CD4-positive, alpha-beta T cell (primary cell): Measurements from ENCODE around the gene RAB28. TPM values are rescaled to one million over a fixed set of nuclear protein-coding genes. Genes with fewer than 3 reads are reported as not detected.

ENCODE experiments used
- ATAC-seq: fragments of 200-7000 bp; cut with Tn5 transposase; one replicate; pipeline ENCODE4 v1.10.0; 2022; ENCODE audit warnings: mild to moderate bottlenecking; ENCODE audit not compliant: poor library complexity
- CTCF ChIA-PET: fragments of 350-600 bp; sonication (Branson Sonifier 250); formaldehyde crosslinking; loops from one replicate; lab custom pipeline; 2021; ENCODE audit warnings: antibody characterized with exemption, inconsistent platforms; lab: Charles Lee
- POLR2A ChIA-PET: fragments of 350-600 bp; sonication (Branson Sonifier 250); formaldehyde crosslinking; loops from one replicate; lab custom pipeline; 2021; ENCODE audit warnings: antibody characterized with exemption, inconsistent platforms; lab: Charles Lee
- DNase-seq, 14 experiments: peaks; one replicate each; pipeline ENCODE4 v3.0.0-alpha.2; 2013 to 2020; ENCODE audit warnings: mixed read lengths in 2 of 14
- H3K27ac ChIP-seq, 2 donors: one replicate each; pipeline versions ENCODE4 v1.5.1 to v1.7.0; 2013; ENCODE audit warnings: low read length in 2 of 2, low read depth in 1 of 2, mild to moderate bottlenecking in 1 of 2
- H3K27me3 ChIP-seq, 2 experiments: 1 replicate in 1 of 2; 2 replicates in 1 of 2; pipeline versions ENCODE4 v1.6.1 to v1.7.0; 2013; ENCODE audit warnings: low read length in 2 of 2, control low read depth in 1 of 2, mild to moderate bottlenecking in 1 of 2, moderate library complexity in 1 of 2; ENCODE audit not compliant: insufficient read depth in 2 of 2, control insufficient read depth in 1 of 2
- H3K36me3 ChIP-seq: one replicate; pipeline ENCODE4 v1.6.1; 2013; ENCODE audit warnings: low read length, control low read depth; ENCODE audit not compliant: insufficient read depth
- H3K4me1 ChIP-seq: one replicate; pipeline ENCODE4 v1.6.1; 2013; ENCODE audit warnings: low read length, control low read depth; ENCODE audit not compliant: insufficient read depth
- H3K4me3 ChIP-seq: one replicate; pipeline ENCODE4 v1.5.1; 2013; ENCODE audit warnings: mild to moderate bottlenecking, low read length, moderate library complexity
- H3K9me3 ChIP-seq, 2 experiments: 1 replicate in 1 of 2; 2 replicates in 1 of 2; pipeline versions ENCODE4 v1.6.1 to v1.7.0; 2013; ENCODE audit warnings: low read length in 2 of 2, mild to moderate bottlenecking in 2 of 2, control low read depth in 1 of 2, moderate library complexity in 1 of 2; ENCODE audit not compliant: control insufficient read depth in 1 of 2, insufficient read depth in 1 of 2
- H3K27ac Mint-ChIP-seq: one replicate; pipeline ENCODE4 v1.8.0; 2020; ENCODE audit warnings: mixed read lengths
- H3K27me3 Mint-ChIP-seq: one replicate; pipeline ENCODE4 v1.8.0; 2021; ENCODE audit warnings: mixed read lengths
- H3K36me3 Mint-ChIP-seq: one replicate; pipeline ENCODE4 v1.8.0; 2021; ENCODE audit warnings: low read depth, mixed read lengths
- H3K4me1 Mint-ChIP-seq: one replicate; pipeline ENCODE4 v1.8.0; 2021; ENCODE audit warnings: low read depth, mixed read lengths
- H3K4me3 Mint-ChIP-seq: one replicate; pipeline ENCODE4 v1.8.0; 2020; ENCODE audit warnings: mild to moderate bottlenecking, mixed read lengths
- H3K9me3 Mint-ChIP-seq: one replicate; pipeline ENCODE4 v1.8.0; 2020; ENCODE audit warnings: mixed read lengths
- CTCF ChIP-seq: fragments of 200-600 bp; IDR thresholded peaks from one replicate; pipeline ENCODE4 v1.8.0; 2022; ENCODE audit warnings: antibody characterized with exemption, mild to moderate bottlenecking
- intact Hi-C, 2 experiments: fragments of 100-400 bp; cut with DNase I in 1 of 2; cut with micrococcal nuclease in 1 of 2; formaldehyde crosslinking; loops; one replicate each; pipeline versions ENCODE4 v1.15.1 to v1.9.0; 2023 to 2025; cut with DNase I, micrococcal nuclease
- total RNA-seq, 174 experiments: library from RNA in 2 of 174; stranded (reverse) in 2 of 174; gene quantifications; one replicate each; pipeline ENCODE4 v1.2.3 and lab custom pipeline; 2021 to 2026

The RAB28 gene
- total RNA-seq, 2 experiments from 2014 or later: 3.9 to 4.2 TPM

- ATAC-seq (no peak), DNase-seq (no peak)
- Histone ChIP-seq H3K27me3 (no peaks in the 10 kb centered on the region), H3K4me1 (no peaks in the 10 kb centered on the region), H3K9me3 (no peaks in the 10 kb centered on the region), H3K4me3 (no peak overlapping the region), H3K27ac (no peak overlapping the region), H3K36me3 (no peaks in the 10 kb centered on the region)
- intact Hi-C loops: loop anchor here in 1 of 2 experiments (2.0 kb wide), 1 partner anchor 59 kb away; no protein-coding TSS in a partner anchor
- H3K27me3 Mint-ChIP-seq: no peaks in the 10 kb centered on the region
- no peak overlapping the region for H3K27ac Mint-ChIP-seq
- ChIA-PET CTCF (no interaction called here), POLR2A (no interaction called here)
- H3K4me3 Mint-ChIP-seq: no peak overlapping the region
- peaks cover 36% of the 10 kb centered on the region for H3K36me3 Mint-ChIP-seq
- peaks cover 4% of the 10 kb centered on the region for H3K4me1 Mint-ChIP-seq
- no peak for TF ChIP-seq CTCF
- H3K9me3 Mint-ChIP-seq: peaks cover 2% of the 10 kb centered on the region
Measured at GRCh38 chr4:13445841-13446790, 38.0 kb downstream of the RAB28 start.

GRCh38 chr4:13441506-13441905 lies 42.6 kb downstream of the RAB28 start:
- ChIA-PET POLR2A (no interaction called here), CTCF (no interaction called here)
- peaks cover 57% of the 10 kb centered on the region for H3K36me3 Mint-ChIP-seq
- H3K36me3 ChIP-seq: no peaks in the 10 kb centered on the region
- no peak overlapping the region for H3K4me3 ChIP-seq
- H3K27ac ChIP-seq: no peak overlapping the region
- TF ChIP-seq CTCF: no peak
- H3K4me3 Mint-ChIP-seq: no peak overlapping the region
- H3K27me3 Mint-ChIP-seq: no peaks in the 10 kb centered on the region
- no peaks in the 10 kb centered on the region for H3K4me1 ChIP-seq
- peaks cover 15% of the 10 kb centered on the region for H3K4me1 Mint-ChIP-seq
- H3K27me3 ChIP-seq: no peaks in the 10 kb centered on the region
- DNase-seq (no peak), ATAC-seq (no peak)
- intact Hi-C loops: no loop called here
- H3K9me3 ChIP-seq: peaks cover 0 to 4% of the 10 kb centered on the region in 2 experiments
- peaks cover 12% of the 10 kb centered on the region for H3K9me3 Mint-ChIP-seq
- H3K27ac Mint-ChIP-seq: no peak overlapping the region

- POLR2A ChIA-PET: no interaction called here
Measured at GRCh38 chr4:13436962-13437361, 47.2 kb downstream of the RAB28 start.

More at GRCh38 chr4:13436962-13437361, 47.2 kb downstream of the RAB28 start:
- H3K36me3 ChIP-seq: no peaks in the 10 kb centered on the region
- no peaks in the 10 kb centered on the region for H3K27me3 ChIP-seq
- DNase-seq (no peak), ATAC-seq (no peak)
- Mint-ChIP-seq H3K27ac (no peak overlapping the region), H3K27me3 (no peaks in the 10 kb centered on the region), H3K36me3 (peaks cover 69% of the 10 kb centered on the region), H3K4me3 (no peak overlapping the region), H3K9me3 (peaks cover 13% of the 10 kb centered on the region), H3K4me1 (peaks cover 43% of the 10 kb centered on the region)
- intact Hi-C loops: no loop called here
- TF ChIP-seq CTCF: no peak
- H3K9me3 ChIP-seq: peaks cover 0 to 4% of the 10 kb centered on the region in 2 experiments
- no peaks in the 10 kb centered on the region for H3K4me1 ChIP-seq
- no peak overlapping the region for H3K27ac ChIP-seq
- H3K4me3 ChIP-seq: no peak overlapping the region
- CTCF ChIA-PET: no interaction called here
